ENCODE data around the gene GRPEL1. TPM values are rescaled to one million over a fixed set of nuclear protein-coding genes. Genes with fewer than 3 reads are reported as not detected.

The GRPEL1 gene
- total and polyA plus RNA-seq, 2 of the 13 experiments (the other 11 are each of a cell fraction or from before 2014, with no cell fraction given): 32.3 to 141 TPM

DNA sequence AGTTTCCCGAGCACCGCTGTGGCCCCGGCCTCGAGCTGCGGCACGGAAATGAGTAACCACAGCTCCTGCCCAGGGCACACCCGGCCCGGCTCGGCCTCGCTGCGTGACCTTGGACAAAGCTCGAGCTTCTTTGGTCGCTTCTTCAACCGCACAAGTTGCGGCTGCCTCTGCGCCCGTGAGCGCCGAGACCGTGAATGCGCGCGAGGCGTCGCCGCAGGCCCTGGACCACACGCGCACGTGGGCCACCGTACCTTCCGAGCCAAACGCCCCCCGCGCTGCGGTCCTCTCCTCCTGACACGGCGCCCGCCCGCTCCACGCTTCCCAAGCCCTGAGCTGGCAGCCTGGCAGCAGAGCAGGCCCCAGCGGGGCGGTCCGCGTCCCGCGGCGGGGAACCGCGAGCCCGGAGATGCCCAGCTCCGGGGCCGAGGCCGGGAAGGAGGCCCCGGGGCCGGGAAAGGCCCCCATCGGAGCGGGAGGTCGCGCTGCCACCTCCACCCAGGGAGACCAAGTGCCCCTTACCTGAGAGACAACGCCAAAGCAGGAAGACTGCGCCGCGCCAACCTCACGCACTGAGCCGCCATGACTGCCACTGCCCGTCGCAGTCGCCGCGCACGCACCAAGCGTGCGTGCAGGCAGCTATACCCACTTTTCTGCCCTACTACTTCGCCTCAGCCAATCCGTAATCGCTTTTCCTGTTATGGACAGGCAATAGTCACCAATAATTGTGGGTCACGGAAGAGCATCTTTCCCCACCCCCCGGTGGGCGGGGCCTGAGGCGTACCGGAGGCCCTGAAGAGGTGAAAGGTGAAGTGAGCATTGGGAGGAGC, at the start of gene GRPEL1 (continued):
- TF ChIP-seq ZNF784 (CRISPR knock-in tag; IDR thresholded peaks at IDR 0.05; ENCODE audit: borderline replicate concordance): peak; percentile 50; the same call in 1 of the 2 replicates
- TF ChIP-seq ZNF687 (CRISPR knock-in tag; IDR thresholded peaks at IDR 0.05): peak; percentile 95
- TF ChIP-seq MXI1 (IDR thresholded peaks at IDR 0.05; ENCODE audit: borderline replicate concordance, low read depth, low read length): peak; percentile 73; the same call in 1 of the 3 replicates
- no peak for TF ChIP-seq HOXD1 (CRISPR knock-in tag; IDR thresholded peaks at IDR 0.05)
- TF ChIP-seq TARDBP (CRISPR knock-in tag; IDR thresholded peaks at IDR 0.05): peak; percentile 34; the same call in 1 of the 2 replicates
- peak; percentile 81 for TF ChIP-seq BORCS8-MEF2B (CRISPR knock-in tag; IDR thresholded peaks at IDR 0.05)
- no peak for TF ChIP-seq ISX (CRISPR knock-in tag; conservative IDR thresholded peaks at IDR 0.05)
- peak; percentile 58 for TF ChIP-seq RXRB (CRISPR knock-in tag; IDR thresholded peaks at IDR 0.05; ENCODE audit: borderline replicate concordance)
- TF ChIP-seq ZNF510 (CRISPR knock-in tag; IDR thresholded peaks at IDR 0.05; ENCODE audit: low read depth): peak; percentile 94
- no peak for TF ChIP-seq IKZF1 (IDR thresholded peaks at IDR 0.05)
- TF ChIP-seq POLR2AphosphoS2 (IDR thresholded peaks at IDR 0.05; ENCODE audit: low read depth, low read length): peak; percentile 58; the same call in 1 of the 2 replicates
- TF ChIP-seq ZNF577 (CRISPR knock-in tag; IDR thresholded peaks at IDR 0.05; ENCODE audit: borderline replicate concordance, low read depth): no peak
- peak; percentile 38 for TF ChIP-seq KDM5A (IDR thresholded peaks at IDR 0.05; ENCODE audit: borderline replicate concordance, low read length)
- no peak for TF ChIP-seq MZF1 (CRISPR knock-in tag; IDR thresholded peaks at IDR 0.05; ENCODE audit: borderline replicate concordance)
- peak; percentile 63 for TF ChIP-seq TGIF2 (CRISPR knock-in tag; IDR thresholded peaks at IDR 0.05)
- TF ChIP-seq NFKB2 (CRISPR knock-in tag; IDR thresholded peaks at IDR 0.05; ENCODE audit: borderline replicate concordance): no peak
- TF ChIP-seq ZBTB38 (CRISPR knock-in tag; IDR thresholded peaks at IDR 0.05): 0 out of 2 replicates have a peak, but pooled peaks have one; percentile 11
- 0 out of 2 replicates have a peak, but pooled peaks have one; percentile 40 for TF ChIP-seq ZNF567 (CRISPR knock-in tag; IDR thresholded peaks at IDR 0.05; ENCODE audit: borderline replicate concordance)
- peak; percentile 92; the same call in 1 of the 2 replicates for TF ChIP-seq ZNF556 (CRISPR knock-in tag; IDR thresholded peaks at IDR 0.05; ENCODE audit: borderline replicate concordance)
- TF ChIP-seq ZNF703 (CRISPR knock-in tag; IDR thresholded peaks at IDR 0.05; ENCODE audit: borderline replicate concordance): peak; percentile 80; the same call in 1 of the 2 replicates
- no peak for TF ChIP-seq ZNF264 (CRISPR knock-in tag; IDR thresholded peaks at IDR 0.05)
- TF ChIP-seq JARID2 (CRISPR knock-in tag; IDR thresholded peaks at IDR 0.05; ENCODE audit: insufficient replicate concordance): no peak
- TF ChIP-seq SOX5 (CRISPR knock-in tag; IDR thresholded peaks at IDR 0.05; ENCODE audit: borderline replicate concordance): no peak; the same call in 1 of the 2 replicates
- TF ChIP-seq JUN (CRISPR knock-in tag; IDR thresholded peaks at IDR 0.05): peak; percentile 69
- peak; percentile 78 for TF ChIP-seq EED (CRISPR knock-in tag; IDR thresholded peaks at IDR 0.05)
- no peak for TF ChIP-seq MLLT10 (CRISPR knock-in tag; IDR thresholded peaks at IDR 0.05)
- no peak; the same call in 1 of the 2 replicates for TF ChIP-seq ZNF766 (CRISPR knock-in tag; IDR thresholded peaks at IDR 0.05; ENCODE audit: borderline replicate concordance)

Data from HepG2 (cell line).